Left ventricle myocardium inferior (tissue), 1 donor: ENCODE measurements around the gene ZNF865. TPM values are rescaled to one million over a fixed set of nuclear protein-coding genes. Genes with fewer than 3 reads are reported as not detected.

ENCODE experiments used
- DNase-seq: peaks from one replicate; pipeline ENCODE4 v3.0.0-alpha.2; 2020
- H3K27ac ChIP-seq: fragments of 200-600 bp; replicated peaks from 2 replicates; pipeline ENCODE4 v1.8.0; 2021
- H3K27me3 ChIP-seq: fragments of 200-600 bp; 2 replicates; pipeline ENCODE4 v1.8.0; 2021; ENCODE audit warnings: low read depth
- H3K36me3 ChIP-seq: fragments of 200-600 bp; 2 replicates; pipeline ENCODE4 v1.8.0; 2021
- H3K4me1 ChIP-seq: fragments of 200-600 bp; 2 replicates; pipeline ENCODE4 v1.8.0; 2021
- H3K4me3 ChIP-seq: fragments of 200-600 bp; 2 replicates; pipeline ENCODE4 v1.8.0; 2021; ENCODE audit warnings: mild to moderate bottlenecking, moderate library complexity
- H3K9me3 ChIP-seq: fragments of 200-600 bp; replicated peaks from 2 replicates; pipeline ENCODE4 v1.8.0; 2021
- intact Hi-C: fragments of 100-400 bp; cut with micrococcal nuclease; formaldehyde crosslinking; loops from one replicate; pipeline ENCODE4 v1.11.0; 2022
- total RNA-seq: library from RNA; stranded (reverse); fragmentation: NEBNext Ultra II Directional; extraction: Animal tissue kit (Norgen Biotek cat#: 25700); gene quantifications from one replicate; pipeline ENCODE4 v1.2.1, GENCODE V29; 2021
- TF ChIP-seq, protein P1 (sequence below): fragments of 200-600 bp; IDR thresholded peaks from 2 replicates; pipeline ENCODE4 v1.8.0; 2021; ENCODE audit warnings: antibody characterized with exemption, mild to moderate bottlenecking, borderline replicate concordance
- donor health status: DM: no; HTN: yes; CAD: no; lungs with severe emphysema.

The ZNF865 gene
- total RNA-seq, 1 donor from 2014 or later, result 17.0 TPM

DNA sequence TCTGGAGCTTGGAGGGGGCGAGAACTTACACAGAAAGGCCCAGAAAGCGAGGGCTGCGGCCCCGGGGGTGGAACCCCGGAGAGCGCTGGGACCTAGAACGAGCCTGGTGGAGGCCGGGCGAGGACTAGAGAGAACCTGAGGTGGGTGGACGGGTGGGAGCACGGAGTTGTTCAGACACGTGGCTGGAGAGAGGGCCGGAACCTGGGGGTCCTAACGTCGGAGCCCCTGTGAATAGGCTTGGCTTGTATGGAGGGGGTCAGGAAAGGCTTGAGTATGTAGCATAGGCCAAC lies 38.4 kb downstream of the ZNF865 start:
- intact Hi-C loops, result no loop called here
- peaks cover 85% of the 10 kb centered on the region for H3K4me1 ChIP-seq

DNA sequence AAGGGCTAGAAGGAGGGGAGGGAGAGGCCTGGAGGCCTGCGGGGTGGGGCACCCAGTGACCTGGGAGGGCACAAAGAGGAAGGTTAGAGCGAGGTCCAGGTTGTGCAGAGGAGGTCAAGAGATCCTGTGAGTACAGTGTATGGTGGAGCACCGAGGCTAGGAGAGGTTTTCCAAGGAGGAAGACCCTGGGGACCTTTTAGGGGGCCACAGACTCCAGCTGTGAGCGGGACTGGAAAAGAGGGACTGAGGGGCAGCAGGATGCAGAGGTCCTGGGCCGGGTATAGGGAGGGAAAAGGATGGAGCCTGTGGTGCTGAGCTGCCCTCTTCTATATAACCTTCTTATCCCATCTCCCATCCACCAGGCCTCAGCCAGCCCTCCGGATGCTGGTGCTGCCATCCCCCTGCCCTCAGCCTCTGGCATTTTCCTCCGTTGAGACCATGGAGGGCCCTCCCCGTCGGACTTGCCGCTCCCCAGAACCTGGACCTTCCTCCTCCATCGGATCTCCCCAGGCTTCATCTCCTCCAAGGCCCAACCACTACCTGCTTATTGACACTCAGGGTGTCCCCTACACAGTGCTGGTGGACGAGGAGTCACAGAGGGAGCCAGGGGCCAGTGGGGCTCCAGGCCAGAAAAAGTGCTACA lies 38.9 kb downstream of the ZNF865 start:
- Histone ChIP-seq H3K4me3 (peak overlapping the region; percentile 93), H3K27ac (peak overlapping the region; percentile 95), H3K9me3 (no peaks in the 10 kb centered on the region), H3K27me3 (no peaks in the 10 kb centered on the region), H3K4me1 (peaks cover 85% of the 10 kb centered on the region), H3K36me3 (peaks cover 10% of the 10 kb centered on the region)
- intact Hi-C loops, result no loop called here
- DNase-seq, result no peak
- TF ChIP-seq, protein P1, sequence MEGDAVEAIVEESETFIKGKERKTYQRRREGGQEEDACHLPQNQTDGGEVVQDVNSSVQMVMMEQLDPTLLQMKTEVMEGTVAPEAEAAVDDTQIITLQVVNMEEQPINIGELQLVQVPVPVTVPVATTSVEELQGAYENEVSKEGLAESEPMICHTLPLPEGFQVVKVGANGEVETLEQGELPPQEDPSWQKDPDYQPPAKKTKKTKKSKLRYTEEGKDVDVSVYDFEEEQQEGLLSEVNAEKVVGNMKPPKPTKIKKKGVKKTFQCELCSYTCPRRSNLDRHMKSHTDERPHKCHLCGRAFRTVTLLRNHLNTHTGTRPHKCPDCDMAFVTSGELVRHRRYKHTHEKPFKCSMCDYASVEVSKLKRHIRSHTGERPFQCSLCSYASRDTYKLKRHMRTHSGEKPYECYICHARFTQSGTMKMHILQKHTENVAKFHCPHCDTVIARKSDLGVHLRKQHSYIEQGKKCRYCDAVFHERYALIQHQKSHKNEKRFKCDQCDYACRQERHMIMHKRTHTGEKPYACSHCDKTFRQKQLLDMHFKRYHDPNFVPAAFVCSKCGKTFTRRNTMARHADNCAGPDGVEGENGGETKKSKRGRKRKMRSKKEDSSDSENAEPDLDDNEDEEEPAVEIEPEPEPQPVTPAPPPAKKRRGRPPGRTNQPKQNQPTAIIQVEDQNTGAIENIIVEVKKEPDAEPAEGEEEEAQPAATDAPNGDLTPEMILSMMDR, result no peak

More for the DNA sequence above, 38.4 kb downstream of the ZNF865 start:
- peak overlapping the region; percentile 95 for H3K27ac ChIP-seq
- no peak for DNase-seq
- peaks cover 10% of the 10 kb centered on the region for H3K36me3 ChIP-seq
- no peaks in the 10 kb centered on the region for H3K9me3 ChIP-seq
- no peaks in the 10 kb centered on the region for H3K27me3 ChIP-seq
- H3K4me3 ChIP-seq, result peak overlapping the region; percentile 93
- TF ChIP-seq, protein P1, result no peak

DNA sequence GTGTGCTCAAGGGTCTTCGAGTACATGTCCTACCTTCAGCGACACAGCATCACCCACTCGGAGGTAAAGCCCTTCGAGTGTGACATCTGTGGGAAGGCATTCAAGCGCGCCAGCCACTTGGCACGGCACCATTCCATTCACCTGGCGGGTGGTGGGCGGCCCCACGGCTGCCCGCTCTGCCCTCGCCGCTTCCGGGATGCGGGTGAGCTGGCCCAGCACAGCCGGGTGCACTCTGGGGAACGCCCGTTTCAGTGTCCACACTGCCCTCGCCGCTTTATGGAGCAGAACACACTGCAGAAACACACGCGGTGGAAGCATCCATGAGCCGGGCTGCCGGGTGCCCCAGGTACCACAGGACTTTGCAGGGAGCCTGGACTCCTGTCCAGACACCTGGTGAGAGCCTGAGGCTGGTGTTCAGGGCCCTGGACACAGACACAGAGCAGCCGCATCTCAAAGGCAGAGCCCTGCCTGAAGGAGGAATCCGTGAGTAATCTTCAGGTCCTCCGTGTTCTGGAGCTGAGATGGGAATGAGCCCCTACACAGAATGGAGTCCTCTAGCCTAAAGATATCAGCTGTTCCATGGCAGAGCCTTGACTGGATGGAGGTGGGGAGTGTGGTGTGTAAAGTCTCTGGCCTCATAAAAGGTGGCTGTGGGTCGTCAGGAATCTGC lies 39.5 kb downstream of the ZNF865 start:
- intact Hi-C loops, result no loop called here
- Histone ChIP-seq H3K4me1 (peaks cover 84% of the 10 kb centered on the region), H3K27ac (no peak overlapping the region), H3K27me3 (no peaks in the 10 kb centered on the region), H3K4me3 (peak overlapping the region; percentile 93), H3K36me3 (peaks cover 10% of the 10 kb centered on the region), H3K9me3 (no peaks in the 10 kb centered on the region)
- DNase-seq, result no peak
- TF ChIP-seq, protein P1, result no peak

DNA sequence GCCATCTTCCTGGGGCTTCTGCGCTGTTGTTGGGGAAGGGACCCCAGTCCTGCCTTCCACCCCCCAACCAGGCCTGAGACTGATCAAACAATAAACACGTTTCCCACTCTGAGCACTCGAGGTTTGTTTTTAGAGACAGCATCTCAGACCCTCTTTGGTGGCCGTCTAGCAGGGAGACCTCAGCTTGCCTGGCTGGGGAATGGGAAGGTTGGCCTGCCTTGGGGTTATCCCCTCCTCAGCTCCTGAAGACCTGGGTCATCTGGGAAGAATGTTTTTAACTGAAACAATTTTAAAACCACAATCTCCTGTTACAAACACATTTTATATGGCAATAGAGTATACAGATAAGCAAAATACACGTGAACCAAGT lies 40.0 kb downstream of the ZNF865 start:
- TF ChIP-seq, protein P1, result no peak
- no peak for DNase-seq
- peaks cover 79% of the 10 kb centered on the region for H3K4me1 ChIP-seq

DNA sequence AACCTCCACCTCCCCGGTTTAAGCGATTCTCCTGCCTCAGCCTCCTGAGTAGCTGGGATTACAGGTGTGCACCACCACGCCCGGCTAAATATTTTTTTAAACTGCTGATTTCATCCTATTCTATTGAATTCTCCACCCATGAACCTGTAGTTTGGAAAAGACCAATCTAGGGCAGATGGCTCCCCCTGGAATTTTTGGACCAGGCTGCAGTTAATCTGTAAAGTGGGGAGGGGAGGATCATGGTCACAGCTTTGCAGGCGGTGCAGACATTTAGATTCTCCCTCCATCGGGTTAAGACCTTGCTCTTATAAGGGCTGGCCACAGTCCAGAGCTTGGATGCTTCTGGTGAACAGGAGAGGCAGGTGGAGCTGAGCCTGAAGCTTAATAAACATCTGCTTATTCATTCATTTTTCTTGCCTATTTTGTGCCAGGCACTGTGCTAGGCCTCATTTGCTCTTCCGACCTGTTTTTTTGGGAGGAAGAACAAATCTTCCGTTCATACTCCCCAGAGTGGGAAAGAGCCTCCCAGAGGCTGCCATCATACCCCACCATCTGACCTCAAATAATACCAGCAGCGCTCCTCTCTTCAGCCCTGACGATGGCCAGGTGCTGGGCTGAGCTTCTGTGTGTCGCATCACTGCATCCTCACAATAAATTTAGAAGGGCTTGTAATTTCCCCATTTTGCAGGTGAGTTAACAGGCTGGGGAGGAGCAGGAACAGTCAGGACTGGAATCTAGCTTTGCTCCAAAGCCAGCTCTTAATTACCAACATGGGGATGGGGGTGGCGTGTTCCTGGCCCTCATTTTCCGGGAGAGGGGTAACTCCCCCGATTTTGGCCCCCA lies 41.7 kb downstream of the ZNF865 start:
- peaks cover 13% of the 10 kb centered on the region for H3K36me3 ChIP-seq
- peak overlapping the region; percentile 94 for H3K27ac ChIP-seq
- no peaks in the 10 kb centered on the region for H3K27me3 ChIP-seq
- peak overlapping the region; percentile 97 for H3K4me3 ChIP-seq
- TF ChIP-seq, protein P1, result no peak
- peaks cover 63% of the 10 kb centered on the region for H3K4me1 ChIP-seq
- no peaks in the 10 kb centered on the region for H3K9me3 ChIP-seq
- intact Hi-C loops, result no loop called here
- DNase-seq, result no peak

More for the DNA sequence above, 40.0 kb downstream of the ZNF865 start:
- no peak overlapping the region for H3K27ac ChIP-seq
- intact Hi-C loops, result no loop called here
- H3K36me3 ChIP-seq, result peaks cover 10% of the 10 kb centered on the region
- H3K27me3 ChIP-seq, result no peaks in the 10 kb centered on the region
- H3K9me3 ChIP-seq, result no peaks in the 10 kb centered on the region
- H3K4me3 ChIP-seq, result peak overlapping the region; percentile 93
